ENCODE results near the gene ASAP2.

GRCh38 chr2:9222893-9223287 is 16.3 kb downstream of the ASAP2 start:
- TF ChIP-seq POU2F2 (IDR thresholded peaks at IDR 0.05; ENCODE audit: low read depth, low read length), result no peak
- TF ChIP-seq TAF1 (IDR thresholded peaks at IDR 0.05; ENCODE audit: low read depth, low read length), result no peak
- no peak for TF ChIP-seq POLR2AphosphoS5 (IDR thresholded peaks at IDR 0.05; ENCODE audit: low read depth, low read length)
- no peak for TF ChIP-seq POLR2A (IDR thresholded peaks at IDR 0.05; ENCODE audit: low read depth, low read length)
